Smooth muscle cell (in vitro differentiated cells): ENCODE measurements around the gene SASH1. TPM values are rescaled to one million over a fixed set of nuclear protein-coding genes. Genes with fewer than 3 reads are reported as not detected.

Source experiments
- DNase-seq: peaks from one replicate; lab custom pipeline; 2025; ENCODE audit not compliant: unreplicated experiment; lab: John Stamatoyannopoulos, UW
- H2AFZ ChIP-seq: fragments of 200-600 bp; sonication (generic); 2 replicates; pipeline ENCODE4 v1.6.0; 2016; ENCODE audit warnings: antibody characterized with exemption, low read depth, mild to moderate bottlenecking
- H3F3A ChIP-seq: fragments of 200-600 bp; sonication (generic); 2 replicates; pipeline ENCODE4 v1.6.0; 2017; ENCODE audit warnings: antibody characterized with exemption, low read depth
- H3K27ac ChIP-seq: fragments of 200-600 bp; sonication (generic); 2 replicates; pipeline ENCODE4 v1.5.1; 2016; ENCODE audit warnings: low read depth, mild to moderate bottlenecking
- H3K27me3 ChIP-seq: fragments of 200-600 bp; sonication (generic); 2 replicates; pipeline ENCODE4 v1.6.1; 2016; ENCODE audit warnings: low read depth, mild to moderate bottlenecking
- H3K36me3 ChIP-seq: fragments of 200-600 bp; sonication (generic); 2 replicates; pipeline ENCODE4 v1.5.1; 2016; ENCODE audit warnings: low read depth
- H3K4me1 ChIP-seq: fragments of 200-600 bp; sonication (generic); 2 replicates; pipeline ENCODE4 v1.5.1; 2016; ENCODE audit warnings: low read depth
- H3K4me2 ChIP-seq: fragments of 200-600 bp; sonication (generic); 2 replicates; pipeline ENCODE4 v1.6.0; 2016; ENCODE audit warnings: mild to moderate bottlenecking
- H3K4me3 ChIP-seq: fragments of 200-600 bp; sonication (generic); 2 replicates; pipeline ENCODE4 v1.5.1; 2016; ENCODE audit warnings: mild to moderate bottlenecking
- H3K79me2 ChIP-seq: fragments of 200-600 bp; sonication (generic); 2 replicates; pipeline ENCODE4 v1.6.0; 2016; ENCODE audit warnings: low read depth, mild to moderate bottlenecking
- H3K9ac ChIP-seq: fragments of 200-600 bp; sonication (generic); 2 replicates; pipeline ENCODE4 v1.6.0; 2016; ENCODE audit warnings: low read depth
- H3K9me3 ChIP-seq: fragments of 200-600 bp; sonication (generic); replicated peaks from 2 replicates; pipeline ENCODE4 v1.5.1; 2016; ENCODE audit warnings: low read depth
- H4K20me1 ChIP-seq: fragments of 200-600 bp; sonication (generic); 2 replicates; pipeline ENCODE4 v1.6.0; 2016; ENCODE audit warnings: low read depth
- WGBS: methylation state at CpG from one replicate; pipeline ENCODE4 v1.1.7; 2016; ENCODE audit warnings: low lambda C conversion rate; 5-methylcytosine and 5-hydroxymethylcytosine counted together
- polyA plus RNA-seq: library from polyadenylated mRNA; unstranded; fragments of >200 nt; fragmentation: Nextera tagmentation; extraction: Ambion mirVana; gene quantifications from 2 replicates; pipeline ENCODE4 v1.2.1, GENCODE V29; 2016
- total RNA-seq: library from RNA; depleted of rRNA; stranded (reverse); fragments of >200 nt; gene quantifications from 2 replicates; pipeline ENCODE4 v1.2.3, GENCODE V29; 2014
- TF ChIP-seq, protein P1 (sequence below): fragments of 200-600 bp; sonication (generic); IDR thresholded peaks from 2 replicates; pipeline ENCODE4 v1.5.1; 2017; ENCODE audit warnings: borderline replicate concordance, mild to moderate bottlenecking, antibody characterized with exemption; ENCODE audit not compliant: insufficient read depth, poor library complexity, severe bottlenecking

The SASH1 gene
- total and polyA plus RNA-seq, 2 experiments from 2014 or later = 12.7 to 16.2 TPM

DNA sequence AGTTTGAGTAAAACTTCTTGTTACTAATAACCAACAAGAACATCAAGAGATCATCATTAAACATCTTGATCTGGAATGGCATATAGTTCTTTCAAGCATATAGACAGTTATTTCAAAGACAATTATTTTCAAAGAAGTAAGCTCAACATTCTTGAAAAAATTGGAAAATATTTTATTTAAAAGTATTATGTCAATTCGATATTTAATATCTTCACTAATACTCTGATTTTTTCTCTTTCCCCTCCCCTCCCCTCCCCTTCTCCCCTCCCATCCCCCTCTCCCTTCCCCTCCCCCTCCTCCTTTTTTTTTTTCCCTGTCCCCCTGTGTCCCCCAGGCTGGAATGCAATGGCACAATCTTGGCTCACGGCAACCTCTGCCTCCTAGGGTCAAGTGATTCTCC is 82.8 kb downstream of the SASH1 start:
- Histone ChIP-seq H4K20me1 (no peaks in the 10 kb centered on the region), H3K27ac (no peak overlapping the region), H3K27me3 (no peaks in the 10 kb centered on the region), H3K4me1 (no peaks in the 10 kb centered on the region), H2AFZ (no peak overlapping the region), H3K79me2 (peaks cover 2% of the 10 kb centered on the region), H3K9ac (no peak overlapping the region), H3F3A (no peaks in the 10 kb centered on the region), H3K36me3 (no peaks in the 10 kb centered on the region), H3K4me2 (no peak overlapping the region), H3K9me3 (no peaks in the 10 kb centered on the region), H3K4me3 (no peak overlapping the region)
- TF ChIP-seq, protein P1, sequence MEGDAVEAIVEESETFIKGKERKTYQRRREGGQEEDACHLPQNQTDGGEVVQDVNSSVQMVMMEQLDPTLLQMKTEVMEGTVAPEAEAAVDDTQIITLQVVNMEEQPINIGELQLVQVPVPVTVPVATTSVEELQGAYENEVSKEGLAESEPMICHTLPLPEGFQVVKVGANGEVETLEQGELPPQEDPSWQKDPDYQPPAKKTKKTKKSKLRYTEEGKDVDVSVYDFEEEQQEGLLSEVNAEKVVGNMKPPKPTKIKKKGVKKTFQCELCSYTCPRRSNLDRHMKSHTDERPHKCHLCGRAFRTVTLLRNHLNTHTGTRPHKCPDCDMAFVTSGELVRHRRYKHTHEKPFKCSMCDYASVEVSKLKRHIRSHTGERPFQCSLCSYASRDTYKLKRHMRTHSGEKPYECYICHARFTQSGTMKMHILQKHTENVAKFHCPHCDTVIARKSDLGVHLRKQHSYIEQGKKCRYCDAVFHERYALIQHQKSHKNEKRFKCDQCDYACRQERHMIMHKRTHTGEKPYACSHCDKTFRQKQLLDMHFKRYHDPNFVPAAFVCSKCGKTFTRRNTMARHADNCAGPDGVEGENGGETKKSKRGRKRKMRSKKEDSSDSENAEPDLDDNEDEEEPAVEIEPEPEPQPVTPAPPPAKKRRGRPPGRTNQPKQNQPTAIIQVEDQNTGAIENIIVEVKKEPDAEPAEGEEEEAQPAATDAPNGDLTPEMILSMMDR = no peak
- WGBS = 100% methylated on average over 2 of the region's 2 CpGs
- no peak for DNase-seq

DNA sequence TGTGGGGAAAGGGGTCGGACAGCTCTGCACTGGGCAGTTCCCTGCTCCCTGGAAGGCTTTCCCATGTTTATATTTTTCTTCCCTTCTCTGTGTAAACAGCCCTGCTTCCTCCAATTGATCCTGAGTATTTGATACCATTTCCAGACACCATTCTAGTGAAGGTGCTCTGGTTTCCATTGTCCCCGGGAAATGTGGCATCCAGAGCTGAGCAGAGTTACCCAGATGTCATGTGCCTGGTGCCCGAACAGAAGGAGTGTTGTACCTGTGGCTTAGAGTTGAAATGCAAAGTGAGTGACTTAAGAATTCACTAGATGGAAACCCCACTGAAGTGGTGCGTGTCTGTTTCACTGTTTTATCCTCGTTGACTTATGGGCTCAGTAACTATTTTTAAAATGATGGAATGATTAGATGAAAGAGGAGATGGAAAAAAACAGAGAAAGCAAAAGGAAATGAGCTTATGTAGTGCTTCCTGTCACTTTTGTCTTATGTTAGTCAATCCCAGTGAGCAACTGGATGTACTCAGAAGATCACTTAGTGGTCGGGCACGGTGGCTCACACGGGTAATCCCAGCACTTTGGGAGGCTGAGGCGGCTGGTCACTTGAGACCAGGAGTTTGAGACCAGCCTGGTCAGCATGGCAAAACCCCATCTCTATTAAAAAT is 83.8 kb downstream of the SASH1 start:
- Histone ChIP-seq H3K9me3 (no peaks in the 10 kb centered on the region), H3K79me2 (no peaks in the 10 kb centered on the region), H3K4me1 (no peaks in the 10 kb centered on the region), H3K9ac (no peak overlapping the region), H3K27ac (no peak overlapping the region), H3K4me2 (no peak overlapping the region), H4K20me1 (no peaks in the 10 kb centered on the region), H3F3A (no peaks in the 10 kb centered on the region), H3K36me3 (no peaks in the 10 kb centered on the region), H3K4me3 (no peak overlapping the region), H2AFZ (no peak overlapping the region), H3K27me3 (no peaks in the 10 kb centered on the region)
- no peak for DNase-seq
- 56% methylated on average over 9 of the region's 9 CpGs for WGBS
- TF ChIP-seq, protein P1 = no peak

DNA sequence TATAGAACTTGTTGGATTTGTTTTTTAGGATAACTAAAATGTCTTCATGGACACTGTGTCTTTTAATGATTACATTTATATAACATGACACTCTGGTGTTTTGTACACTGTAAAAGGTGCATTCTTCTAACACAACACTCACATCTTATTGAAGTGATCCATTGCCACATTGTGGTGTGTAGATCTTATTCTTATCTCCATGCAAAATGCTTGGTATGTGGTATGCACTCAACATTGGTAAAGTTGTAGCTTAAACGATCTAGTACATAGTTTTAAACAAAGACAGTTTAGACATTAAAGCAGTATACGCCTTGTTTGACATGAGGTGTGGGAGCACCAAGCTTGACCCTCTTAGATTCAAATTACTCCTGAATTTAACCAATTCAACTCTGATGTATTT is 84.7 kb downstream of the SASH1 start:
- no peak overlapping the region for H3K27ac ChIP-seq
- no peaks in the 10 kb centered on the region for H3K9me3 ChIP-seq
- DNase-seq = no peak
- no peak overlapping the region for H3K4me3 ChIP-seq
- H3K4me2 ChIP-seq = no peak overlapping the region
- no peaks in the 10 kb centered on the region for H3K79me2 ChIP-seq
- H3K27me3 ChIP-seq = no peaks in the 10 kb centered on the region
- TF ChIP-seq, protein P1 = no peak
- no peak overlapping the region for H2AFZ ChIP-seq
- H3K9ac ChIP-seq = no peak overlapping the region
- WGBS = 53% methylated on average over 2 of the region's 2 CpGs
- no peaks in the 10 kb centered on the region for H3K4me1 ChIP-seq
- no peaks in the 10 kb centered on the region for H3F3A ChIP-seq
- H3K36me3 ChIP-seq = no peaks in the 10 kb centered on the region
- no peaks in the 10 kb centered on the region for H4K20me1 ChIP-seq

DNA sequence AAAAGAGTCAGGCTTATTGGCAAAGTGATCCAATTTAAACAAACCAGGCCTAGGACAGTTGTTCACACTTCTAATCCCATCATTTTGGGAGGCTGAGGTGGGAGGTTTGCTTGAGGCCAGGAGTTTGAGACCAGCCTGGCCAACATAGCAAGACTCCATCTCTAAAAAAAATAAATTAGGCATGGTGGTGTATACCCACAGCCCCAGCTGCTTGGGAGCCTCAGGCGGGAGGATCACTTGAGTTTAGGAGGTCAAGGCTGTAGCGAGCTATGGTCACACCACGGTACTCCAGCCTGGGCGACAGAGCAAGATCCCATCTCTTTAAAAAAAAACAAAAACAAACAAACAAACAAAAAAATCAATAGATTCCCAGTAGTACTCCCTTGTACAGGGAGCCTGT is 86.8 kb downstream of the SASH1 start:
- Histone ChIP-seq H3K36me3 (no peaks in the 10 kb centered on the region), H3K4me2 (no peak overlapping the region), H2AFZ (no peak overlapping the region), H3K9me3 (no peaks in the 10 kb centered on the region), H3K27me3 (no peaks in the 10 kb centered on the region), H3K4me3 (no peak overlapping the region), H3F3A (no peaks in the 10 kb centered on the region), H3K27ac (no peak overlapping the region), H3K9ac (no peak overlapping the region), H4K20me1 (no peaks in the 10 kb centered on the region), H3K79me2 (no peaks in the 10 kb centered on the region), H3K4me1 (no peaks in the 10 kb centered on the region)
- WGBS = 98% methylated on average over 4 of the region's 4 CpGs
- no peak for DNase-seq
- TF ChIP-seq, protein P1 = no peak
